ENCODE data around the gene ANO6.

The ANO6 gene

GRCh38 chr12:45200491-45201043 lies 15.3 kb upstream of the ANO6 start:
- H3K4me3 ChIP-seq (ENCODE audit: low read depth, low read length): no peak overlapping the region
- no peak for TF ChIP-seq CTCF (IDR thresholded peaks at IDR 0.05; ENCODE audit: borderline replicate concordance, insufficient read depth, low read depth, low read length)

- TF ChIP-seq CTCF (IDR thresholded peaks at IDR 0.05; ENCODE audit: borderline replicate concordance, insufficient read depth, low read depth, low read length): no peak
- H3K4me3 ChIP-seq (ENCODE audit: low read depth, low read length): no peak overlapping the region
These were observed 12.1 kb upstream of the ANO6 start for GRCh38 chr12:45203767-45204166.

GRCh38 chr12:45204757-45205156 lies 11.1 kb upstream of the ANO6 start:
- TF ChIP-seq CTCF (IDR thresholded peaks at IDR 0.05; ENCODE audit: borderline replicate concordance, insufficient read depth, low read depth, low read length): no peak
- H3K4me3 ChIP-seq (ENCODE audit: low read depth, low read length): no peak overlapping the region

GRCh38 chr12:45205165-45205825 lies 10.6 kb upstream of the ANO6 start:
- H3K4me3 ChIP-seq (ENCODE audit: low read depth, low read length): no peak overlapping the region
- no peak for TF ChIP-seq CTCF (IDR thresholded peaks at IDR 0.05; ENCODE audit: borderline replicate concordance, insufficient read depth, low read depth, low read length)

- no peak for TF ChIP-seq CTCF (IDR thresholded peaks at IDR 0.05; ENCODE audit: borderline replicate concordance, insufficient read depth, low read depth, low read length)
These were observed 7.0 kb upstream of the ANO6 start for GRCh38 chr12:45208604-45209487.

GRCh38 chr12:45209784-45210183 lies 6.1 kb upstream of the ANO6 start:
- TF ChIP-seq CTCF (IDR thresholded peaks at IDR 0.05; ENCODE audit: borderline replicate concordance, insufficient read depth, low read depth, low read length): no peak

More at GRCh38 chr12:45208604-45209487, 7.0 kb upstream of the ANO6 start:
- no peak overlapping the region for H3K4me3 ChIP-seq (ENCODE audit: low read depth, low read length)

More at GRCh38 chr12:45209784-45210183, 6.1 kb upstream of the ANO6 start:
- no peak overlapping the region for H3K4me3 ChIP-seq (ENCODE audit: low read depth, low read length)

Data from GM12875 (cell line).